Activated CD4-positive, CD25-positive, alpha-beta regulatory T cell treated with anti-CD3 and anti-CD28 coated beads, Interleukin-2, amount 50 U/mL, for 24 hours (primary cell): Measurements from ENCODE around the gene RELL1.

ENCODE experiments used
- ATAC-seq, 2 donors: fragments of 150-1000 bp; cut with Tn5 transposase; one replicate each; pipeline ENCODE4 v1.10.0; 2021; ENCODE audit warnings: mild to moderate bottlenecking in 1 of 2, moderate library complexity in 1 of 2

RELL1 gene

DNA sequence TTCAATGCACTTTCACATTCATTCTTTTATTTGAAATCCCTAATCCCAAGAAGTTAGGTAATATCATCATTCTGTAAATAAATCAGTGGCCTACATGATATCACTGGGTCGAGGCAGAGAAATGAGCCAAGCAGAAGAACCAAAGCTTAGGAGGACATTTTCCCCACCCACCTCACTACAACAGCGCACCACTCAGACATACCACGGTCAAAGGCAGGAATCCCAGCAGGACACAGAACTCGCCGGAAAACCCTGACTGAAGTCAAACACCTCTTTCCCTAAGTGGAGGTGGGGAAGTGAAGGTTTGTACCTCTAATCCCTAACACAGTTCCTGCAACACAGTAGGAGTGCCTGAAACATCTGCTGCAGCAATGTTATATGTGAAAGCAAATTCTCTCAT, 21.5 kb downstream of the RELL1 start:
- no peak for ATAC-seq

DNA sequence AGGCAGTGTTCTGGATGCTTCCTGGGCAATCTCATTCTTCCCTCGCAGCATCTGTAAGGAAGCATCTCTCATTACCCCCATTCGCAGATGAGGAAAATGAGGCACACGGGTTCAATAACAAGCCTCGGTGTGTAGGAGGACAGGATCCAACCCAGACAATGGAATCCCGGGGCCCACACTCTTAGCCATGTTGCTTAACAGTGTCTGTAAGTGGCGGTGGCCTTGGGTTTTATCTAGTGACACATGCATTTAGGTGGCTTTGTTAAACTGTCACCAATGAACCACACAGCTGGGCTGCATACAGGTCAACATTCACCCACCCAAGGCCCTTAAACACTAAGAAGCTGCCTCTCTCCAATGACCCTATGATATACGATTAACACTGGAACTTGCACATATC, 22.6 kb downstream of the RELL1 start:
- ATAC-seq = no peak

DNA sequence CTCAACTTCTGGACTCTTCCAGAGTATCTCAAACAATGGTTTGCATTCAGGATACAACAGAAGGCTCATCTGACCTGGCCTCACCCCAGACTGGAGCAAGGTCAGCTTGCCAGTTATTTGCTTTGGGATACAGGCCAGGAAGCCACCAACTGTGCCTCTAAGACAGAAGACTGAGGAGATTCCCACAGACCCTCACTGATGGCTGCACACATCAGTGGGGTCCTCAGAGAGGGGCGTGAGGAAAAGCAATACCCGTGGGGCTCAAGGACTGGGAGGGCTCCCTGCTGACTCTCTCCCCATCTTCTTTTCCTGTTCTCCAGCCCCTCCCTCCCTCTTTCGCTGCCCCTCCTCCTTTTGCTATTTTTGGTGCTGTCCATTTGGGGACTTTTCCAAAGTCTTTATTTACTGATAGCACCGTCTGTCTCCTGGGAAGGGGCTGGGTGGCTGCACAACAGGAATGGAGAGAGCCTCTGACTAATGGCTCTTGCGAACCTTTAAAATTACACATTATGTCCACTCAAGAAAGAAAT, 23.2 kb downstream of the RELL1 start:
- no peak for ATAC-seq

DNA sequence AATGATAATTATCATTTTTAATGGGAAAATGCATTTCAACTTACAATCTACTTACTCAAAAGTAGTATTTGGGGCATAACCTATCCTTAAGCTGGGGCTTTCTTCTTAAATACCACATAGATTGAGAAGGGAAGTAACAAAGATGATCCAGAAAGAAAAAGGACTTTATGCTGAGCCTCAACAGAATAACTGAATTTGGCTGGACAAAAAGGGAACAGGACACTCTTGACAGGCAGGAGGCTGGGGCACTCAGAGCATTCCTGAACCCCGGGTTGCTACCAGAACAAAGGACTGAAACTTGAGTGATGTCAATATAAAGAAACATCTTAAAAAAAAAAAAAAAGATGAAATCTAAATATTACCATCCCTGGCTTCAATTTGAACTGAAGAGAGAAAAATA, 23.9 kb downstream of the RELL1 start:
- ATAC-seq = no peak

DNA sequence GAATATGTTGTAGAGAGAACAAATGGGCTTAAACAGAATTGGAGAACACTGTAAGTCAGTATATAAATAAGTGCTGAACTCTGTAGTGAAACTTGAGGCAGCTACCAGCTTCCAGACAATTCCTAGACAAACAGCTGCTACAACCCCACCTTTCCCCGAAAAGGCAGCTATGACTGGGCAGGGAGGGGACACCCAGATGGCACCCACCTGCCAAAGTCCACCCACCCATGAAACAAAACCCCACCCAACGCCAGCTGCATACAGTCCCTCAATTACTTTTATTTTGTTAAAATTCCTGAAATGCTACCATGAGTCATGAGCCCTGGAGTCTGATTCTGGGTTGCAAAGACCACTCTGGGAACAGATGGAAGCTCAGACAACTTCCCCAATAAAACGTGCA, 24.4 kb downstream of the RELL1 start:
- ATAC-seq = no peak

DNA sequence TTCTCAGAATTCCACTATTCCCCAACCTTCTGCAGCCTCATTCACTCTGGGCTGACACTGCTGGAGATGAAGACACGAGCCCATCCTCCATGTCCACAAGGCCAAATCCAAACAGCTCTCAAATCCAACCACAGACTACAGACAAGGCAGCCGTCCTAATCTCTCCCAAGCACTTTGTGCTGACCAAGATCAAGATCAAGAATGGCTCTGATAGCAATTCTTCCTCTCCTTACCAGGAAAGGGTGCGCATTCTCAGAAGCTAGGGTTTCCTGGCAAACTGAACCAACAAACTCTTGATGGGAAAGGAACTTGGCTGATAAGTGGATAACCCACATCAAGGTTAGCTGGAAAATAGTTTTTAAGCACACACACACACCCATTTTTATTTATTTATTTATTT, 26.5 kb downstream of the RELL1 start:
- ATAC-seq = no peak

DNA sequence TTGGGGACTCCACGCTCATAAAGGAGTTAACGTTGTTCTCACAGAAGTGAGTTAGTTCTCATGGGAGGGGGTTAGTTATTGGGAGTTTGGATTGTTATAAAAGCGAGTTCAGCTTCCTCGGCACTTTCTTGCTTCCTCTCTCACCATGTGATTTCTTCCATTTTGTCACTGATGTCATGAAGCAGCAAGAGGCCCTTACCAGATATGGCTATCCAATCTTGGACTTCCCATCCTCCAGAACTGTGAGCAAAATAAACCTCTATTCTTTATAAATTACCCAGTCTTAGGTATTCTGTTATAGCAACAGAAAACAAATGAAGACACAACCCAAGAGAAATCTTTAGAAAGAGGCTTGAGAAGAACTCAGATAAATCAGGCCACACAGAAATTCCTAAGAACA, 29.5 kb downstream of the RELL1 start:
- no peak for ATAC-seq

DNA sequence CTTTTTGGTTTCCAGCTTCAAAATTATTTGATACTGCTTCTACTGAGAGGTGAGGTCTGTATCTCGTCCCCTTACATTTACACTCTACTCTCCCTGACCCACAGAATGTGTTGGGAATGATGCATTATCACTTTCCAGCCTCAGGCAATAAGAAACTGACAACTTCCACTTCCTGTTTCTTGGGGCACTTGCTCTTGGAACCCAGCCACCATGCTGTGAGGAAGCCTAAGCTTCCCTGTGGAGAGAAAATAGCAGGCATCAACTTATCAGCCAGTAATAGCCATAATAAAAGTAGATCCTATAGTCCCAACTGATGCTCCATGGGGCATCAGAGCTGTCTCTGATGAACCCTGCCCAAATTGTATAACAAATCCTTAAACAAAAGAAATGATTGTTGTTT, 32.6 kb downstream of the RELL1 start:
- no peak for ATAC-seq

DNA sequence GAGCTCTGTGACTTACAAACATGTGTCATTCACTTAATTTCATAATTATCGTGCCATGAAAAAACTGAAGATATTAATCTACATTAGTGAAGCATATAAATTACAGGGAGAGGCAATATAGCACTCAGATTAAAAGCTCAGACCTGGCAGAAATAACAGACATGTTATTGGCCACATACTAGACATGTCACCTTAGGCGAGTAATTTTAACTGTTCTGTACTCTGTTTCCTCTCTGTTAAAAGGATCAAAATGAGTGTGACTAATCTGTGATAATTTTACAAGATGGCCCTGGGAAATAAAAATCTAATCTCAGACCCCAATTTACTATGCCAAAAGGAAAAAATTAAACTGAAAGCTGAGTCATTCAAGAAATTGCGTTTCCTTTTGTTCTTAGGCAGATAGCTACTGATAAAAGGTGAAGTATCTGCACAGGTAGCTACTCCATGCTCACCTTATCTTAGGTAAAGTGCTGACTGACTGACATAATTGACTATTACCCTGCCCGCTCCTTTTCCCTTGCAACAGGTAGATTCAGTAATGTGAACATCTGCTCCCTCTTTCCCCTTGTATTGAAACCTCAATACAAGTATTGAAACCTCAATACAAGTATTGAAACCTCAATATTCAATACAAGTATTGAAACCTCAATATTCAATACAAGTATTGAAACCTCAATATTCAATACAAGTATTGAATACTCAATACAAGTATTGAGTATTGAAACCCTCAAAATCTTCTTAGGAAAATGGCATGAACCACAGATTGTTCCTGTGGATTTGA, 33.2 kb downstream of the RELL1 start:
- peak; percentile 35 to 58 for ATAC-seq

DNA sequence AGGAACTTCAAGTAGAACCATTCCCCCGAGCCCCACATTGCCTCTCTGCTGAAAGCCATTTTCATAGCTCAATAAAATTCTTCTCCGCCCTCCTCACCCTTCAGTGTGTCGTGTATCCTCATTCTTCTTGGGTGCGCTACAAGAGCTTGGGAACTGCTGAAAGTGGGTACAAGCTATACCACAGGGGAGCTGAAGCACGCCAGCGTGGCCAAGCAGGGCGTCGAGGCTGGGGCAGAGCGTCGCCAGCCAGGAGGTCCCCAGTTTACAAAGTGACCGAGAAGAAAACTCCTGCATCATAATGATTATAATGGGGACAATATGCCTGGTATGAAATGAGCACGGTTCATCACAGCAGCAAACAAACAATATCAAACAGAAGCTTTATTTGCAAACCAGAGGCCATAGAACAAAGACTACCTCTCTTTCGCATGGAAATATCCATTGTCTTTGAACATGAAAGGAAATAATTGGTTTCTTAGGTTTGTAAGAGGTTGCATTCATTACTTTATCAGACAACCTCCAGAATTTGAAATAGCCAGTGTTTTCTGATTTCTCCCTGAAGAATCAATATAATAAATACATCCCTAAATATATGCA, 34.3 kb downstream of the RELL1 start:
- ATAC-seq = no peak

DNA sequence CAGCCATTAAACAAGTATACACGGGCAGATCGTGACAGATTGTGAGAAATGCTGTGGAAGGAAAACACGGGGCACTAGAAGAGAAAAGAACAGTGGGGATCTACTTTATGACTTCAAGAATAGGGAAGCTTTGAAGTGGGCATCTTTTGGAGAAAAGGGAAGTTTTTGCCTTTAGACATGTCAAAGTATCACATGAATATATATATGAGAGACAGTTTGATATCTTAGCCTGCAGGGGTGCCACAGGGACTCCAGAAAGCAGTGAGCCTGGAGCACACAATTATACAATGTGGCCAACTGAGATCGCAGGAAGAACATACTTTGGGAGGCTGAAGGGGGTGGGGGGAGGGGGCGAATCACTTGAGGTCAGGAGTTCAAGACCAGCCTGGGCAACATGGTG, 35.7 kb downstream of the RELL1 start:
- no peak for ATAC-seq

DNA sequence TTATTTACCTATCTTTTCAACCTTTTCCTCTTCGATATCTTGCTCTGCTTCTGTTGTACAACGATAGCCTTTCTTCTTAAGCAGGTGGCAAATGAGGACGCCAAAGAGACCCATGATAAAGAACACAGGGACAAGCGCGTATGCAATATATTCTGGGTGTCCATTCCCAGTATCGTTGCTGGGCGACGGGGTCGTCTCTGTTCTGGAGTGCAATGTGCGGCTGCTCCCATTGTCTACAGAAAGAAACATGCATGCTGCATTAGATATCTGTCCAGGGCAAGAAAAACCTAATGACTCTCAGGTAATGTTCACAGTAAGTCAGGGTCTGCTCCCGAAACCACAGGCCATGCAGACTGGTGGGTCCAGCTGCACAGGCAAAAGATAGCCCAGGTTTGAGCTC, 36.9 kb downstream of the RELL1 start:
- no peak for ATAC-seq

DNA sequence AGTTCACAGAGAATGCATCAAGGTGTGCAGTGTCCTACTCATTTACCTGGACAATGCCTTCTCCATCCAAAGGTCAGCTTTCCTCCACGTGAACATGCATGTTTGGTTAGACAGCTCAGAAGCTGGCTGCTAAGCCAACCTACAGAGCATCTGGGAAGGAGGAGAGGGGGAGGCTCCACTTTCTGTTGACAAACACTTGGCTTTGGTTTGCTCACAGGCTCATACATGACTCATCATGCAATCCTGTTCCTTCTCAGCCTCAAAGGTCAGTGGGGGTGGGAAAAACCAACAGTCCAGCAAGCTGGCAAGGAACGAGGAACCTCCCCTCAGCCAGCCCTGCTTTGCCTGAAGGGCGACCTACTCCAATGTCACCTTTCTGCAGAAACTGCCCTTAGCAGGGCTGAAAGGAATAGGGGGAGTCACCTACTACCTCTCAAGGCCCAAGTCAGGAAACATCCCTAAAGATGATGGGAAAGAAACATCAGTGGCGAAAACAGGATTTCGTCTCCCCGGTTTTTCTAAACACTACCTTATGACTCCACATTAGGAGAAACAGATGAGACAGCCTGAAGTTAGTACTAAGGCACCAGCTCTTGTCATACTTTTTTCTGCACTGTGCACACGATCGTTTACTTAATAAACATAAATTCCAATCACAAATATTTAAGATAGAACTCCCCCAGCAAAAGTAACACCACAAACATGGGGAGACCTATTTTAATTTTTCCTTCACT, 37.9 kb downstream of the RELL1 start:
- ATAC-seq = no peak

DNA sequence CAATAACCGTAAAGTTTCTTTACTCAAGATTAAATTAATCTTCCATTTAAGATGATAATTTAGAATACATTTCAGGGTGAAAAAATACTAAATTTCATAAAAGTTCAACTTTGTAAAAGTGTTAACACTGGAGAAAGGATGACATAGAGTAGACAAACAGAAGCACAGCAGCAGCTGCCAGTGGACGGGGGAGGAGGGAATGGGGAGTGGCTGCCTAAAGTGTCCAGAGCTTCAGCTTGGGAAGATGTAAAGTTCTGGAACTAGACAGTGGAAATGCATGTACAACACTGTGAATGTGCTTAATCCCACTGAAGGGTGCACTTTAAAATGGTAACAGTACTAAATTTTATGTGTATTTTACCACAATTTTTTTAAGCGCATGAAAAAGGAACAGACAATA, 39.9 kb downstream of the RELL1 start:
- no peak for ATAC-seq

DNA sequence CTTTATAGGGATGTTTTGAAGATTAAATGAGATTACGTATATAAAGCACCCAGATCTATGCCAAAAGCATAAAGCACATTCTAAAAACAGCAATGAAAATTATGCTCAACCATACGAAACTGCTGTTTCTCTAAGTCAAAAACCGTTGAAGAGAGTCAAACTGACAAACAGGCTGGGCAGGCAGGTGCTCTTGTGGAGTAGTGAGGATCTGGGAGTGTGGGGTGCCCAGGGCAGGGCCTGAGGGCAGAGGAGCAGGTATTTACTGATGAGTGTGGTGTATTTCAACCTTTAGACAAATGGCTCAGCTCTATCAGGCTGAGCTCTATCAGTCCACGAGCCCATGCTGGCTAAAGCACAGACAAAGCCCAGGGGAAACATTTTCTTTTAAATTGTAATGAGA, 40.4 kb downstream of the RELL1 start:
- no peak for ATAC-seq

DNA sequence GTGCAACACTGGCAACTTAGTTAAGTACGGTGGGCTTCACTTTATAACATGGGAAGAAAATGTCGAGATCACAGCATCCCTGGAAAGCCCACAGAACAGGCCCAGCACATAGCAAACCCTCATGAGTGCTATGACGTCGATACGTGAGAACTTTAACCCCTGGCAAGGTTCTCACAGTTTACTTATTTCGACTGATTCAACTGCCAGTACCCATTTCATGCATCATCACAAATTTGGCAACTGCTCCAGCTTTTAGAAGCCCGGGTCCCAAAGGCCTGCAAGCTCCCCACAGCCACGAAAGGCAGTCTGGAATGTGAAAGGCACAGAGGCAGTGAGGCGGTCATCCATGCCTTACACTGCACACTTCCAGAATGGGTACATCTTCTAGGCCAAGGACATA, 41.2 kb downstream of the RELL1 start:
- no peak for ATAC-seq

DNA sequence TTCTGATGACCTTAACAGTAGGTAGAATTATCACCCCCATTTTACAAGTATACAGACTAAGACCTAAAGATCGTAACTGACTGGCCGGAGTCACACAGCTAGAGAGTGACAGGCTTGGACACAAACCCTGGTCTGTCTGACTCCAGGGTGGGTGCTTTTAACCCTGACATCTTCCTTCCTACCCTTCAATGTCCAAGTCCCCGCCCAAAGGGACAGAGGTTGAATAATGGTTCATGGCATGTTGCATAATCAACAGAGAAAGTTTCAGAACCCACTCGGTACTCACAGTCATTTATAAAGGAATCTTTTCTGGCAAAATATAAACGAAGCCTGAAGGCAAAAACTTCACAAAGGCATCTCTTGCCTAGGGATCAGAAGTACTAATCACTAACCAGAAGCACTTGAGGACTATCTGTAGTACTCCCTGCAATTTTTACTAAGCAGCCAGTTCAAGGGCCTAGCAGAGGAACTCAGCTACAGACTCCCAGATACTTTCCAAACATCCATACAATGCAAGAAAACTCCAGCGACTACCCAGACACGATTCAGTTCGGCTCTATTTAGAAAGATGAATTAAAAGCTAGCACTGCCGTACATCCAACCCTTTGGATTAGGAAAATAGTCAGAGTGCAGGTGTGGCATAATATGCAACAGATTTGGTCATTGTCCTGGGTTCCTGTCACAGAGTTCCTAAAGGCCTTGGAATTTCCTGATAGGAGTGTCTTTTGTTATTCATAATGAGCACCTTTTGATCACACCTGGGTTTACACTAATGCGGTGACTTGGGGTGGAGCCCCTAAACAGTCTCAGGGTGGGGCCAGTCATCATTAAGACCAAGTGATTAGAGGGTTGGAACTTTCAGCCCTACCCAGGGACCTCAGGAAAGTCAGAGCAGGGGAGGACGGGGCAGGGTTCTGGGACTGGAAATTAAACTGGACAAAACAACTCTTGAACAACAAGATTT, 44.0 kb downstream of the RELL1 start:
- no peak for ATAC-seq

DNA sequence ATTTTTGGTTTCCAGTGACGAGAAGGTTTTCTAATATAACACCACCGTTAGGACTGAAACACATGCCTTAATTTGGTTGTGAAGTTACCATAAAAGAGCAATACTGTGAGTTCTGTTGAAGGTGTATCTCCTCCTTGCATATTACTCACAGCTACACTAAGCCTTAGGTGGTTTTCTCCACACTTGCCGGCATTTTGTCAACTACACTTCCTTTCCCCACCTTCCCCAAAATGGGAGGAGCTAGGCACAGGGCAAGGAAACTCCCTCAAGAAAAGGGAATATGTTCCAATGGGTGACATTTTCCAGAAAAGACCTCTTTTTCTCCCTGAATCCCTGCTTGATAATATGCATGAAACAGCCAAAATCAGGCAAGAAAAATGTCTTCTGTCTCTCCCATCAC, 44.8 kb downstream of the RELL1 start:
- ATAC-seq = no peak

DNA sequence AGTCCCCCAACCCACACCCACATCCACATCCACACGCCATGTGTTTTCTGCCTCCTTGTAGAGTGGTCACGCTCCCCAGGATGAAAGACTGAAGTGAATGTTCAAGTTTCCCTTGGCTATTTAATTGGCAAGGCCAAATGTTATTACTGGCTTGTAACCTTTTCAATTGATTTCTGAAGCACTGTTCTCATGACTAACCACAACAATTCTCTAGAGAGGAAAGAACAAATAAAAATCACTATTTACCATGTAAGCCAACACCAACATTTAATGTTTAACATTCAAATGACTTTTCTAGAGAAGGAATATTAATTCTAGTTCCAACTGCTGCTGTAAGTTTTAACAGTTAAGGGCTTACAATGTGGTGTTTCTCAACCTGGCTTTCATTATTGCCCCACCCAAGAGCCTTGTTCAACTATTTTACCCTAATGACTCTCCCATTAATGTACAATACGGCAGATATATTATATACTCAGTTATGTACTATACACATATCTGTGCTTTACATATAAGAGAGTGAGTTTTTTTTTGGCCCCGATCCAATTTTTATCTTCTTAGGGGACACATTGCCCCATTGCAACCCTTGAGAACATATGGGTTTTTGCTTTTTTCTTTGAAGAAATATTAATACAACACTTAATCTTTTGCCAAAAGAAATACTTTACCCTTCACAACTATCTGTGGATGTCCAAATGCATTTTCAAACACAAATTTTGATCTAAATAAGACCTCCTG, 46.5 kb downstream of the RELL1 start:
- no peak for ATAC-seq

DNA sequence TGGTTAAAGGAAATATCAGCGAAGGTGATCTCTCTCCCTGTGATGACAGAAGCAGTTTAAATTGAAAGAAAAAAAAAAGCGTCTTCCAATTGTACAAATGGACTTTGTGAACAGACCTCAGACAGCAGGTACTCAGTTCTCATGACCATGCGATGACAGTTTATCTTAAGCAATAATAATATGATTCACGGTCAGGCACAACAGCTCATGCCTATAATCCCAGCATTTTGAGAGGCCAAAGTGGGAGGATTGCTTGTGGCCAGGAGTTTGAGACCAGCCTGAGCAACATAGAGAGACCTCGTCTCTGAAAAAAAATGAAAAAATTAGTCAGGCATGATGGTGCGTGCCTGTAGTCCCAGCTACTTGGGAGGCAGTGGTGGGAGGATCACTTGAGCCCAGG, 51.0 kb downstream of the RELL1 start:
- no peak for ATAC-seq

DNA sequence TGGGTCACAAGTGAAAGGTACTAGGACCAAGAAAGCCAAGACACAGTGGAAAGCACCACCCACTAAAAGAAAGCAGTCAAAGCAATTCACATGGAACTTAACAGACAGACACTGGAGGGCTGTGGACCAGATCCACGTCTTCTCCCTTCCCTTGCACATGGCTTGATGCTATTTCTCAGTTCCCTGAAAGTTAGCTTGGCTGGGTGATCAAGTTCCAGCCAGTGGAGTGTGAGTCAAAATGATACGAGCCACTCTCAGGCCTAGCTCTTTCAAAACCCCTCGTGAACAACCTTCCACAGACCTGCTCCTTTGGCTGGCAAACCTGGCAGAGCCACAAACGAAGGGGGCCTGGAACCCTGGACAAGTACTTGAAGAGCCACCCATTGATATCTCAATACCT, 52.0 kb downstream of the RELL1 start:
- ATAC-seq = no peak

DNA sequence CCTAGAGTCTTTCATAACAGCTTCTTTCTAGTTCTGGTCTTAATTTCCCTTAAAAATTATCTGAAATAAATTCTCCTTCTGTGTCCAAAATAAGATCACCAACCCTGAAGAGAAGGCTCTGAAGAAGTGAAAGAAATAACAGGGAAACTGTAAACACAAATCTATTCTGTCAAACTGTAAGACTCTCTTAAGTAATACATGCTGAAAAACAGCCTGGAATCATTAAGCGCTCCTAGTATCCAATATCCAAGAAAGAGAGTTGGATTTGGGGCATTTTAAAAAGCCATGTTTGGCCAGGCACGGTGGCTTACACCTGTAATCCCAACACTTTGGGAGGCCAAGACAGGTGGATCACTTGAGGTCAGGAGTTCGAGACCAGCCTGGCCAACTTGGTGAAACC, 53.3 kb downstream of the RELL1 start:
- no peak for ATAC-seq
